Panc1 (cell line): ENCODE data around the gene LGALS14.

Source experiments
- CTCF ChIP-seq: fragments of 450-650 bp; IDR thresholded peaks from 2 replicates; pipeline ENCODE4 v1.5.1; 2017; ENCODE audit warnings: mild to moderate bottlenecking
- POLR2AphosphoS5 ChIP-seq: IDR thresholded peaks from 2 replicates; pipeline ENCODE4 v1.6.1; 2012; ENCODE audit warnings: mild to moderate bottlenecking, low read depth, low read length, moderate library complexity
- SIN3A ChIP-seq: IDR thresholded peaks from 2 replicates; pipeline ENCODE4 v1.6.1; 2012; ENCODE audit warnings: low read depth, mild to moderate bottlenecking, low read length, moderate library complexity, borderline replicate concordance; ENCODE audit not compliant: insufficient read depth
- TF ChIP-seq, protein P1 (sequence below), 2 experiments: IDR thresholded peaks; 2 replicates each; pipeline ENCODE4 v1.6.1; 2011 to 2012; ENCODE audit warnings: low read depth in 2 of 2, control low read depth in 1 of 2, low read length in 1 of 2, mild to moderate bottlenecking in 1 of 2, moderate library complexity in 1 of 2; ENCODE audit not compliant: insufficient read depth in 1 of 2

GRCh38 chr19:39659791-39660190 is 44.5 kb upstream of the LGALS14 start:
- TF ChIP-seq CTCF (no peak; the same call in 1 of the 2 replicates), SIN3A (no peak), POLR2AphosphoS5 (no peak)
- TF ChIP-seq, protein P1, sequence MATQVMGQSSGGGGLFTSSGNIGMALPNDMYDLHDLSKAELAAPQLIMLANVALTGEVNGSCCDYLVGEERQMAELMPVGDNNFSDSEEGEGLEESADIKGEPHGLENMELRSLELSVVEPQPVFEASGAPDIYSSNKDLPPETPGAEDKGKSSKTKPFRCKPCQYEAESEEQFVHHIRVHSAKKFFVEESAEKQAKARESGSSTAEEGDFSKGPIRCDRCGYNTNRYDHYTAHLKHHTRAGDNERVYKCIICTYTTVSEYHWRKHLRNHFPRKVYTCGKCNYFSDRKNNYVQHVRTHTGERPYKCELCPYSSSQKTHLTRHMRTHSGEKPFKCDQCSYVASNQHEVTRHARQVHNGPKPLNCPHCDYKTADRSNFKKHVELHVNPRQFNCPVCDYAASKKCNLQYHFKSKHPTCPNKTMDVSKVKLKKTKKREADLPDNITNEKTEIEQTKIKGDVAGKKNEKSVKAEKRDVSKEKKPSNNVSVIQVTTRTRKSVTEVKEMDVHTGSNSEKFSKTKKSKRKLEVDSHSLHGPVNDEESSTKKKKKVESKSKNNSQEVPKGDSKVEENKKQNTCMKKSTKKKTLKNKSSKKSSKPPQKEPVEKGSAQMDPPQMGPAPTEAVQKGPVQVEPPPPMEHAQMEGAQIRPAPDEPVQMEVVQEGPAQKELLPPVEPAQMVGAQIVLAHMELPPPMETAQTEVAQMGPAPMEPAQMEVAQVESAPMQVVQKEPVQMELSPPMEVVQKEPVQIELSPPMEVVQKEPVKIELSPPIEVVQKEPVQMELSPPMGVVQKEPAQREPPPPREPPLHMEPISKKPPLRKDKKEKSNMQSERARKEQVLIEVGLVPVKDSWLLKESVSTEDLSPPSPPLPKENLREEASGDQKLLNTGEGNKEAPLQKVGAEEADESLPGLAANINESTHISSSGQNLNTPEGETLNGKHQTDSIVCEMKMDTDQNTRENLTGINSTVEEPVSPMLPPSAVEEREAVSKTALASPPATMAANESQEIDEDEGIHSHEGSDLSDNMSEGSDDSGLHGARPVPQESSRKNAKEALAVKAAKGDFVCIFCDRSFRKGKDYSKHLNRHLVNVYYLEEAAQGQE (IDR thresholded peaks at IDR 0.05; ENCODE audit: insufficient read depth in 1 of 2, low read depth in 2 of 2, low read length in 1 of 2) = no peak
